ENCODE results near the gene NR6A1.

The NR6A1 gene

DNA sequence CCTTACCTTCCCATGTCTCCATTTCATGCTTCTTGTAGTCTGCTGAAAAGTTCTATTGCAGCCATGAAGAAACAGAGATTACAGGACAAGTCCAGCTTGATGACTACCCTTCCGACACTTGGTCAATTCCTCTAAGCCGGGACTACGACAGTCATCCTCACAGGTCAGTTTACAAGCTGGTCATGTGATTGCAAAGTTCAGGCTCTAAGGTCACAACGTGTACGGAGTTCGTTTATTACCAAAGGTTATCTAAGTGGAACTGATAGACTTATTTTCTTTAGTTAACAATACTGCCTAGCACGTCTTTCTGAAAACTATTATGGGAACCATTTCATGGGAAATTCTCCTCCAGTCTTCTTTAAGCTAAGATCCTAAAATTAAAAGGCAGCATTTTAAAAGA, 175.4 kb downstream of the NR6A1 start:
- CTCF ChIA-PET = interaction anchor here (0.6 to 3.0 kb wide), 9 partner anchors 10 to 257 kb away, joined by 3 to 23 read pairs (median 4); partner anchors contain the start of gene WDR38
- POLR2A ChIA-PET = no interaction called here
- peaks cover 13% of the 10 kb centered on the region; the same call in 1 of the 2 replicates for H3K4me1 ChIP-seq (ENCODE audit: control insufficient read depth, insufficient read depth, low read length)
- no peak overlapping the region for H3K27ac ChIP-seq (ENCODE audit: extremely low read depth, low read depth, low read length)
- no peak overlapping the region for H3K4me3 ChIP-seq (ENCODE audit: low read depth, low read length)
- H3K9me3 ChIP-seq (ENCODE audit: control insufficient read depth, insufficient read depth, low read depth, low read length) = no peaks in the 10 kb centered on the region
- TF ChIP-seq, protein P1, sequence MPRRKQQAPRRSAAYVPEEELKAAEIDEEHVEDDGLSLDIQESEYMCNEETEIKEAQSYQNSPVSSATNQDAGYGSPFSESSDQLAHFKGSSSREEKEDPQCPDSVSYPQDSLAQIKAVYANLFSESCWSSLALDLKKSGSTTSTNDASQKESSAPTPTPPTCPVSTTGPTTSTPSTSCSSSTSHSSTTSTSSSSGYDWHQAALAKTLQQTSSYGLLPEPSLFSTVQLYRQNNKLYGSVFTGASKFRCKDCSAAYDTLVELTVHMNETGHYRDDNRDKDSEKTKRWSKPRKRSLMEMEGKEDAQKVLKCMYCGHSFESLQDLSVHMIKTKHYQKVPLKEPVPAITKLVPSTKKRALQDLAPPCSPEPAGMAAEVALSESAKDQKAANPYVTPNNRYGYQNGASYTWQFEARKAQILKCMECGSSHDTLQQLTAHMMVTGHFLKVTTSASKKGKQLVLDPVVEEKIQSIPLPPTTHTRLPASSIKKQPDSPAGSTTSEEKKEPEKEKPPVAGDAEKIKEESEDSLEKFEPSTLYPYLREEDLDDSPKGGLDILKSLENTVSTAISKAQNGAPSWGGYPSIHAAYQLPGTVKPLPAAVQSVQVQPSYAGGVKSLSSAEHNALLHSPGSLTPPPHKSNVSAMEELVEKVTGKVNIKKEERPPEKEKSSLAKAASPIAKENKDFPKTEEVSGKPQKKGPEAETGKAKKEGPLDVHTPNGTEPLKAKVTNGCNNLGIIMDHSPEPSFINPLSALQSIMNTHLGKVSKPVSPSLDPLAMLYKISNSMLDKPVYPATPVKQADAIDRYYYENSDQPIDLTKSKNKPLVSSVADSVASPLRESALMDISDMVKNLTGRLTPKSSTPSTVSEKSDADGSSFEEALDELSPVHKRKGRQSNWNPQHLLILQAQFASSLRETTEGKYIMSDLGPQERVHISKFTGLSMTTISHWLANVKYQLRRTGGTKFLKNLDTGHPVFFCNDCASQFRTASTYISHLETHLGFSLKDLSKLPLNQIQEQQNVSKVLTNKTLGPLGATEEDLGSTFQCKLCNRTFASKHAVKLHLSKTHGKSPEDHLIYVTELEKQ (tag by site-specific recombination; IDR thresholded peaks at IDR 0.05; ENCODE audit: borderline replicate concordance) = no peak
- TF ChIP-seq ZBTB21 (tag by site-specific recombination; IDR thresholded peaks at IDR 0.05) (no peak), ZNF658 (tag by site-specific recombination; IDR thresholded peaks at IDR 0.05) (no peak), ZBTB8A (tag by site-specific recombination; IDR thresholded peaks at IDR 0.05) (no peak), ZNF248 (tag by site-specific recombination; IDR thresholded peaks at IDR 0.05) (no peak)
- TF ChIP-seq, protein P2, sequence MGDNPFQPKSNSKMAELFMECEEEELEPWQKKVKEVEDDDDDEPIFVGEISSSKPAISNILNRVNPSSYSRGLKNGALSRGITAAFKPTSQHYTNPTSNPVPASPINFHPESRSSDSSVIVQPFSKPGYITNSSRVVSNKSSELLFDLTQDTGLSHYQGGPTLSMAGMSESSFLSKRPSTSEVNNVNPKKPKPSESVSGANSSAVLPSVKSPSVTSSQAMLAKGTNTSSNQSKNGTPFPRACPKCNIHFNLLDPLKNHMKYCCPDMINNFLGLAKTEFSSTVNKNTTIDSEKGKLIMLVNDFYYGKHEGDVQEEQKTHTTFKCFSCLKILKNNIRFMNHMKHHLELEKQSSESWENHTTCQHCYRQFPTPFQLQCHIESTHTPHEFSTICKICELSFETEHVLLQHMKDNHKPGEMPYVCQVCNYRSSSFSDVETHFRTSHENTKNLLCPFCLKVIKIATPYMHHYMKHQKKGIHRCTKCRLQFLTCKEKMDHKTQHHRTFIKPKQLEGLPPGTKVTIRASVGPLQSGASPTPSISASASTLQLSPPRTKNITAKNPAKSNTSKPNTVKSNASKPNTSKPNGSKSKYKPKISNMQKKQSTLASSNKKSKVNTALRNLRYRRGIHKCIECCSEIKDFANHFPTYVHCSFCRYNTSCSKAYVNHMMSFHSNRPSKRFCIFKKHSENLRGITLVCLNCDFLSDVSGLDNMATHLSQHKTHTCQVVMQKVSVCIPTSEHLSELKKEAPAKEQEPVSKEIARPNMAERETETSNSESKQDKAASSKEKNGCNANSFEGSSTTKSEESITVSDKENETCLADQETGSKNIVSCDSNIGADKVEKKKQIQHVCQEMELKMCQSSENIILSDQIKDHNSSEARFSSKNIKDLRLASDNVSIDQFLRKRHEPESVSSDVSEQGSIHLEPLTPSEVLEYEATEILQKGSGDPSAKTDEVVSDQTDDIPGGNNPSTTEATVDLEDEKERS (tag by site-specific recombination; IDR thresholded peaks at IDR 0.05) = no peak
- H3K36me3 ChIP-seq (ENCODE audit: control insufficient read depth in 2 of 2, insufficient read depth in 1 of 2, low read length in 2 of 2) = no peaks in the 10 kb centered on the region

DNA sequence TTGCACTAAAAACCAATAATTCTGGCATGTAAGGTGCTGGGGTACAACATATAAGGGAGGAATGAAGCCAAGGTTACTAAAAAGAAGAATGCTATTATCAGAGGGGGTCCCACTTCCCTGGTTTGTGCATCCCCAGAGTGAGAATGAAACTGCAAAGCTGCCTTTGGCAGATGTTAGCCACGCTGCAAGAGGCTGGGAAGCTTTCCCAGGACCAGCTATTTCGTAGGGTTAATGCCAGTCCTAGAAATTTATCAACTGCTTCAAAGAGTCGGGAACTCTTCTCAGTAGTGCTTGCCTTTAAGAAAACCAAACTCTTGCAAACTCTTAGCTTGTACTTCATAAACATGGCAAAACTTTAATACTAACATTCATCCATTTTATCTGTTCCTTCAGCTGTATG, 176.4 kb downstream of the NR6A1 start:
- Histone ChIP-seq H3K27ac (ENCODE audit: extremely low read depth, low read depth, low read length) (no peak overlapping the region), H3K36me3 (ENCODE audit: control insufficient read depth in 2 of 2, insufficient read depth in 1 of 2, low read length in 2 of 2) (no peaks in the 10 kb centered on the region), H3K4me3 (ENCODE audit: low read depth, low read length) (no peak overlapping the region), H3K4me1 (ENCODE audit: control insufficient read depth, insufficient read depth, low read length) (peaks cover 15% of the 10 kb centered on the region), H3K9me3 (ENCODE audit: control insufficient read depth, insufficient read depth, low read depth, low read length) (no peaks in the 10 kb centered on the region)
- CTCF ChIA-PET = interaction anchor here (0.6 to 3.0 kb wide), 7 partner anchors 16 to 468 kb away, joined by 3 to 12 read pairs (median 4); no protein-coding TSS in a partner anchor
- POLR2A ChIA-PET = no interaction called here
- TF ChIP-seq, protein P3, sequence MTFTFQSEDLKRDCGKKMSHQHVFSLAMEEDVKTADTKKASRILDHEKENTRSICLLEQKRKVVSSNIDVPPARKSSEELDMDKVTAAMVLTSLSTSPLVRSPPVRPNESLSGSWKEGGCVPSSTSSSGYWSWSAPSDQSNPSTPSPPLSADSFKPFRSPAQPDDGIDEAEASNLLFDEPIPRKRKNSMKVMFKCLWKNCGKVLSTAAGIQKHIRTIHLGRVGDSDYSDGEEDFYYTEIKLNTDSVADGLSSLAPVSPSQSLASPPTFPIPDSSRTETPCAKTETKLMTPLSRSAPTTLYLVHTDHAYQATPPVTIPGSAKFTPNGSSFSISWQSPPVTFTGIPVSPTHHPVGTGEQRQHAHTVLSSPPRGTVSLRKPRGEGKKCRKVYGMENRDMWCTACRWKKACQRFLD (tag by site-specific recombination; IDR thresholded peaks at IDR 0.05) = no peak
- TF ChIP-seq PRDM1 (tag by site-specific recombination; IDR thresholded peaks at IDR 0.05) = no peak
- TF ChIP-seq ZNF768 (tag by site-specific recombination; IDR thresholded peaks at IDR 0.05) = no peak
- TF ChIP-seq, protein P4, sequence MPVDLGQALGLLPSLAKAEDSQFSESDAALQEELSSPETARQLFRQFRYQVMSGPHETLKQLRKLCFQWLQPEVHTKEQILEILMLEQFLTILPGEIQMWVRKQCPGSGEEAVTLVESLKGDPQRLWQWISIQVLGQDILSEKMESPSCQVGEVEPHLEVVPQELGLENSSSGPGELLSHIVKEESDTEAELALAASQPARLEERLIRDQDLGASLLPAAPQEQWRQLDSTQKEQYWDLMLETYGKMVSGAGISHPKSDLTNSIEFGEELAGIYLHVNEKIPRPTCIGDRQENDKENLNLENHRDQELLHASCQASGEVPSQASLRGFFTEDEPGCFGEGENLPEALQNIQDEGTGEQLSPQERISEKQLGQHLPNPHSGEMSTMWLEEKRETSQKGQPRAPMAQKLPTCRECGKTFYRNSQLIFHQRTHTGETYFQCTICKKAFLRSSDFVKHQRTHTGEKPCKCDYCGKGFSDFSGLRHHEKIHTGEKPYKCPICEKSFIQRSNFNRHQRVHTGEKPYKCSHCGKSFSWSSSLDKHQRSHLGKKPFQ (tag by site-specific recombination; IDR thresholded peaks at IDR 0.05) = no peak
- TF ChIP-seq GFI1B (tag by site-specific recombination; IDR thresholded peaks at IDR 0.05) = no peak
- TF ChIP-seq ZNF677 (tag by site-specific recombination; IDR thresholded peaks at IDR 0.05) = no peak
- TF ChIP-seq ZNF223 (tag by site-specific recombination; IDR thresholded peaks at IDR 0.05) = no peak
- no peak for TF ChIP-seq ZNF202 (tag by site-specific recombination; IDR thresholded peaks at IDR 0.05; ENCODE audit: borderline replicate concordance)

Measured in HEK293 (cell line).